HG03139 (cell line): Measurements from ENCODE around the gene ANGPT4.
"Not testable (repeated sequence)": the region's sequence is repeated elsewhere in the genome, so short reads cannot be mapped to it uniquely, and the experiment has no call there.

Experiments
- ATAC-seq: cut with Tn5 transposase; IDR thresholded peaks from one replicate; pipeline ENCODE4 v1.9.1; 2021; ENCODE audit not compliant: unreplicated experiment

Gene ANGPT4

GRCh38 chr20:828987-829386 lies 87.1 kb downstream of the ANGPT4 start:
- no peak for ATAC-seq

- not testable (repeated sequence) for ATAC-seq
Measured at GRCh38 chr20:827981-828380, 88.2 kb downstream of the ANGPT4 start.

GRCh38 chr20:826695-827323 lies 89.3 kb downstream of the ANGPT4 start:
- no peak for ATAC-seq

DNA sequence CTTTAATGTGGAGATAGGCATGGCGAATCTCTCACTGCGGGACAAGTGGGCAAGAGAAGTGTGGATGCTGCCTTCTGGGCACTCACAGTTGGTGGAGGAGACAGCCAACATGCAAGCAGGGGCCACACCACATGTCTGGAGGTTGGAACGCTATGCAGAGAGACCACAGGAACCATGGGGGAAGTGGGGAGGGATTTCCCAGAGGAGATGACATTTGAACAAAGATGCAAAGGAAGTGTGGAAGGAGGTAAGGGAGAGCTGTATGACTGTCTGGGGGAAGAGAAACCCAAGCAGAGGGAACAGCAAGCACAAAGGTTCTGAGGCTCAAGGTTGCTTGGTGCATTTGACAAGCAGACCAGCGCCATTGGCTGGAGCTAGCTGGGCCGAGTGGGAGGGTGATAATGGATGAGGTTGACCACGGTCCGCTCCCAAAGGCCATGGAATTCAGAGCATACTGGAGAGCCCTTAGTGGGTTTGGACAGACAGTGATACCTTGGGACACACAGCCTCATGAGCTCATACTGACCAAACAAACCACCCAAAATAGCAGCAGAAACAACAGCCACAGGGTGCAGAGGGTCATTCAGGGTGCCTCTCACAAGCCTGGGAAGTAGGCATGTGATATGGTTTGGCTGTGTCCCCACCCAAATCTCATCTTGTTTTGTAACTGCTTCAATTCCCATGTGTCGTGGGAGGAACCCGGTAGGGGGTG lies 90.3 kb downstream of the ANGPT4 start:
- no peak for ATAC-seq

DNA sequence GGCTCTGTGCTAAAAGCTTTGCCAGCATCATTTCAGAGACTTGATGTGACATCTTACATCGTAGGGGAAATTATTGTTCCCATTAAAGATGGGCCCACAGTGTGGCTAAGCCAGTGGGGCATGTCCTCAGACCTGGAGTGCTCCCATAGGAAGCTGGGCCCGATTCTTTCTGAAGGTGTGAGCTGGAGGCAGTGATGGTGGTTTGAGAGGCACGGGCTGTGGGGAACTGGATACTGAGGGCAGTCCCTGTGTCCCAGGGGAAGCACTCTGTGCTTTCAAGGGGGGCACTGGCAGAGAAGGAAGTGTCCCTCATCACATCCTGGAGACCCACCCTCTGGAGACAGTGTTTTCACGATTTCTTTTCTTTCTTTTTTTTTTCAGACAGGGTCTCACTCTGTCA lies 91.2 kb downstream of the ANGPT4 start:
- ATAC-seq, result no peak

- ATAC-seq, result no peak
Measured at GRCh38 chr20:824490-824889, 91.6 kb downstream of the ANGPT4 start.

- no peak for ATAC-seq
Measured at GRCh38 chr20:823574-823902, 92.6 kb downstream of the ANGPT4 start.

DNA sequence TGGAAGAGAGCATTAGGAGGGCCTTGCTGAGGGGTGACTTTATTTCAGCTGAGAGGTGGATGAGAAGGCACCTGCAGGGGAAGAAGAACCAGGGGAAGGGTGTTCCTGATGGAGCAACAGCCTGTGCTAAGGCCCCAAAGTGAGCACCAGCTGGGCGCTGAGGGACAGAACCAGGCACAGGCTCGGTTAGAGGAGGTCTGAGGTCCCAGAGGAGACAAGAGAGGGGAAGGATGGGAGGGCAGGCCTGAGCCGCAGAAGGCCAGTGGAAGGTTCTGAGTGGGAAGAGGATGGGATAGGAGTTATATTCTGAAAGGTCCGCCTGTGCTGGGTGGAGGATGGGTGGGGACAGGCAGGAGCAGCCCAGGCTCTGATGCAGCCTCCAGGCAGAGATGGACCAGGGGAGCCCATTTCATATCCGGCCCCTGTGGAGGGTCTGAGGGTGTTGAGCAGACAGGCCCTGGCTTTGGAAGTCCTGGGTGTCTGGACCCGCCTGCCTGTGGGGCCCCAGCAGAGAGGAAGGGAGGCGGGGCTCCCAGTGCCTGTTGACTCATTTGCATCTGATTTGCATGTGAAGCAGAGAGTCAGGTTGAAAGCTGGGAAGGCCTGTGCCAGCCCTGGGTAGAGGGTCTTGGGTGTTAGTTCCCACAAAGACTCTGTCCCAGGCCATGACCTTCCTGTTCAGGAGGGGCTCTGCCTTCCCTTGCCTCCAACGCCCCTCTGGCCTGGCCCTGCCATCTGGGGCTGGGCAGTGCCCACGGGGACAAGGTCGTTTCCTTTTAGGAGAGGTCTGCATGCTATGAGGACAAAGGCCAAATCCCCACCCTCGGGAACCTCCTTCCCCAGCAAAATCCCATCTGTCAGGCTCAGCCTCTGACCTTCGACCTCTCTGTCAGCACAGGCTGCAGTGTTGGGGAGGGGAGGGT lies 93.2 kb downstream of the ANGPT4 start:
- no peak for ATAC-seq

GRCh38 chr20:821731-822065 lies 94.4 kb downstream of the ANGPT4 start:
- ATAC-seq, result no peak

DNA sequence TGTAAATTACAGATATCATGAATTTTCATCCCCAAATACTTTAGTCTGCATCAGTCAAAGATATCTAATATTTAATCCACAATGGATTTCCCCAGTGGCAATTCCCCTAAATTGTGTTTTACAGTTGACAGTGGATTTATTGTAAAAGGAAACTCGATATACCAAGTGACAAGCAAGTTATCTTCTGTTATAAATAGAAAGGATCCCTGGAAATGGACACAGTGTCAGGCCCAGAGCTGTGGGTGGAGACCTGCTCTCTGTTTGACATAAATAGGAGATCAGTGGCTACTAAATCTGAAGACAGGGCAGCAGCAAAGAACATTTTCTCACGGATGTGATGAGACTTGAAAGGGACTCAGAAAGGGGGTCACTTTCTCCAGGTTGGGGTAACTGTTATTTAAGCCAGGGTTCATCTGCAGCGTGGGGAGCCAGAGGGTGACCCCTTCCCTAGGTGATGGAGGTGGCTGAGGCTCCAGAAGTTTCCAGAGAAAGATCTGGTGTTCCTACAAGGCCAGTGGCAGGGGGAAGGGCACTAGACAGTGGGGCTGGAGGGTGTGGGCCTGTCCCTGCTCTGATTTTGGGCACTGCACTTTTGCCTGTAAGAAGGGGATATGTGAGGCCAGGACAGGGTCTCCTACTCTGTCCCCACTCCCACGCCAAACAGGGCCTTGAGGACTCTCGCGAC lies 94.9 kb downstream of the ANGPT4 start:
- ATAC-seq, result no peak

DNA sequence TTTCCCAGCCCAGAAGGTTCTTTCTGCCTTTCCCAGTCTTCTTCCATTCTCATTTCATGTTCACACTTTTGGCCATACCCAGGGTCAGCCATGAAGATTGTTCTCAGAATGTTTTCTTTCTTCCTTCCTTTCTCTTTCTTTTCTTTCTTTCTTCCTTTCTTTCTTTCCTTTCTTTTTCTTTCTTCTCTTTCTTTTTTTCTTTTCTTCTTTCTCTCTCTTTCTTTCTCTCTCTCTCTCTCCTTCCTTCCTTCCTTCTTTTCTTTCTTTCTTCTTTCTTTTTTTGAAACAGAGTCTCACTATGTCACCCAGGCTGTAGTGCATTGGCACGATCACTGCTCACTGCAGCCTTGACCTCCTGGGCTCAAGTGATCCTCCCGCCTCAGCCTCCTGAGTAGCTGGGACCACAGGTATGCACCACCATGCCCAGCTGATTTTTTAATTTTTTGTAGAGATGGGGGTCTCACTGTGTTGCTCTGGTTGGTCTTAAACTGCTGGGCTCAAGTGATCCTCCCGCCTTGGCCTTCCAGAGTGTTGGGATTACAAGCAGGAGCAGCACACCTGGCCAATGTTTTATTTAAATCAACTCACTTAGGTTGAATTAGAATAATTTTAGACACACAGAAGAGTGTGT lies 95.7 kb downstream of the ANGPT4 start:
- no peak for ATAC-seq
